ENCODE measurements around the gene ZBTB44. TPM values are rescaled to one million over a fixed set of nuclear protein-coding genes. Genes with fewer than 3 reads are reported as not detected.
"Not testable (repeated sequence)": the region's sequence is repeated elsewhere in the genome, so short reads cannot be mapped to it uniquely, and the experiment has no call there.

Gene ZBTB44
- total RNA-seq, 2 donors from 2014 or later, result 26.1 to 35.5 TPM

DNA sequence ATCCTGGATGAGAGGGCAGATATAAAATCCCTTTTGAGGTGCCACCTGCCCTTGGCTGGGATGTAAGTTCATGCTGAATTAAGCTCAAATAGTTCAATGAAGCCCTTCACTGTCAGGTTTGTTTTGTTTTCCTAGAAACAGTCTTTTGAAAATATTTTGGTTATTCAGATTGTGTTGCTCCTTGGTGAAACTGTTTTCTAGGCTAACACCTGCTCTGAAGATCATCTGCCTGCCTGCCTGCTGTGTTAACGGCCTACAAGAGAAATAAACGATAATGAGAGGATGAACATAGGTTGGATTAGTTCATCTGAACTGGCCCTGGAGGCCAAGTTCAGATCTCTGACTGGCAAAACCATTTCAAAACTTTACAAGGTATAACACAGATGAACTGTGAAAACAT, 67.4 kb downstream of the ZBTB44 start:
- TF ChIP-seq, protein P1, sequence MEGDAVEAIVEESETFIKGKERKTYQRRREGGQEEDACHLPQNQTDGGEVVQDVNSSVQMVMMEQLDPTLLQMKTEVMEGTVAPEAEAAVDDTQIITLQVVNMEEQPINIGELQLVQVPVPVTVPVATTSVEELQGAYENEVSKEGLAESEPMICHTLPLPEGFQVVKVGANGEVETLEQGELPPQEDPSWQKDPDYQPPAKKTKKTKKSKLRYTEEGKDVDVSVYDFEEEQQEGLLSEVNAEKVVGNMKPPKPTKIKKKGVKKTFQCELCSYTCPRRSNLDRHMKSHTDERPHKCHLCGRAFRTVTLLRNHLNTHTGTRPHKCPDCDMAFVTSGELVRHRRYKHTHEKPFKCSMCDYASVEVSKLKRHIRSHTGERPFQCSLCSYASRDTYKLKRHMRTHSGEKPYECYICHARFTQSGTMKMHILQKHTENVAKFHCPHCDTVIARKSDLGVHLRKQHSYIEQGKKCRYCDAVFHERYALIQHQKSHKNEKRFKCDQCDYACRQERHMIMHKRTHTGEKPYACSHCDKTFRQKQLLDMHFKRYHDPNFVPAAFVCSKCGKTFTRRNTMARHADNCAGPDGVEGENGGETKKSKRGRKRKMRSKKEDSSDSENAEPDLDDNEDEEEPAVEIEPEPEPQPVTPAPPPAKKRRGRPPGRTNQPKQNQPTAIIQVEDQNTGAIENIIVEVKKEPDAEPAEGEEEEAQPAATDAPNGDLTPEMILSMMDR (IDR thresholded peaks at IDR 0.05), result no peak
- Histone ChIP-seq H3K4me1 (no peaks in the 10 kb centered on the region), H3K9ac (ENCODE audit: low read depth in 2 of 2, low read length in 2 of 2) (no peak overlapping the region), H3K27ac (no peak overlapping the region), H3K9me3 (no peaks in the 10 kb centered on the region), H3K4me3 (no peak overlapping the region), H3K36me3 (no peaks in the 10 kb centered on the region), H3K27me3 (no peaks in the 10 kb centered on the region)
- intact Hi-C loops (cut with DNase I), result no loop called here
- DNase-seq, result no peak

DNA sequence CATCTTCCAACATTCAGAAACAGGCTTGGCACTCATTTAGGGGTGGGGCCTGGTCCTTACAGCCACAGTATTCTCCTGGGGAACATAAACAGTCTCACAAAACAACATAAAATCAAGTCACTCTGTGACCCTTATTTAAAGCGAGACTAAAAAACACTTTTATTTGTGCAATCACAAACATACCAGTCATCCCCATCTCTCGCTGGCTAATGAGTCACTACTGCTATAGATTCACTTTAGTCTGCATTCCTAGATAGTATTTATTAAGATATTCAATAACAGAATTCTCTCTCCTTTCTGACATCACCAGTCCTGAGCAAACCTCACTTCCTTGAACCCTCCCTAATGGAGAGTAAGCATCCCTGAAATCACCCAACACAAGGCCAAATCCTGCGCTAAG, 68.0 kb downstream of the ZBTB44 start:
- Histone ChIP-seq H3K27ac (no peak overlapping the region), H3K4me1 (no peaks in the 10 kb centered on the region), H3K27me3 (no peaks in the 10 kb centered on the region), H3K4me3 (no peak overlapping the region), H3K9ac (ENCODE audit: low read depth in 2 of 2, low read length in 2 of 2) (no peak overlapping the region), H3K36me3 (no peaks in the 10 kb centered on the region), H3K9me3 (no peaks in the 10 kb centered on the region)
- no peak for DNase-seq
- intact Hi-C loops (cut with DNase I), result no loop called here
- TF ChIP-seq, protein P1 (IDR thresholded peaks at IDR 0.05), result no peak

DNA sequence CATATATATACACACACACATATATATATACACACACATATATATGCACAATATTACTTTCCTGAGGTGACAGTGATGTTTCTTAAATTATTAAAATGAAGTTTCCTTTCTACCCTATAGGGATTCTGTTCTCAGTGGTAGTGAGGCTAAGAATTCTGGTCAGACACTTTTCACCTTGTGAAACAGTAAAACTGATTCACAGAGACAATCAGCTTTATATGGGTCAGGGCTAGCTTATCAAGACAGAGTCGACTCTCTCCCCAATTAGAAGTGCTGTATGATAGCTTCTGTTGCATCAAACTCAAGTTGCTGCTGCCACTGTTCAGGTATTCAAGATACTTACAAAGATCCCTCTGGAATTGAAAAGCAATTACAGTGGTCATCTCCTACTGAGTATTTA, 68.4 kb downstream of the ZBTB44 start:
- TF ChIP-seq, protein P1 (IDR thresholded peaks at IDR 0.05), result no peak
- Histone ChIP-seq H3K36me3 (no peaks in the 10 kb centered on the region), H3K9me3 (no peaks in the 10 kb centered on the region), H3K27ac (no peak overlapping the region), H3K4me1 (no peaks in the 10 kb centered on the region), H3K9ac (ENCODE audit: low read depth in 2 of 2, low read length in 2 of 2) (no peak overlapping the region), H3K27me3 (no peaks in the 10 kb centered on the region), H3K4me3 (no peak overlapping the region)
- intact Hi-C loops (cut with DNase I), result no loop called here
- no peak for DNase-seq

DNA sequence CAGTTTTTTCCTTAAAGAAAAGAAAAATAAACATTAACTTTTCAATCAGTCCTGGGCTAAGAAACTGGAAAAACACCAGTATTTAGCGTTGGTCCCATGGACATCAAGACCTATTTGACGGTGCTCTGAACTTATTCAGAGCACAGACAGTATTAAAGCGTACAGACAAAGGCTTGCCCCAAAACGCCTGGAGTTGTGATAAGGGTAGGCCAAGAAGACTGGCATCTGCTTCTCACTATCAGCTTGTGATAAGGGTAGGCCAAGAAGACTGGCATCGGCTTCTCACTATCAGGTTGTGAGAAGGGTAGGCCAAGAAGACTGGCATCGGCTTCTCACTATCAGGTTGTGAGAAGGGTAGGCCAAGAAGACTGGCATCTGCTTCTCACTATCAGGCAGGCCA, 69.3 kb downstream of the ZBTB44 start:
- H3K36me3 ChIP-seq; H3K9ac ChIP-seq (ENCODE audit: low read depth in 2 of 2, low read length in 2 of 2); DNase-seq; H3K27ac ChIP-seq; H3K4me1 ChIP-seq; intact Hi-C loops (cut with DNase I); H3K9me3 ChIP-seq; H3K4me3 ChIP-seq; H3K27me3 ChIP-seq: not testable (repeated sequence)

- DNase-seq, result no peak
- intact Hi-C loops (cut with DNase I), result no loop called here
- no peaks in the 10 kb centered on the region for H3K36me3 ChIP-seq
- H3K9me3 ChIP-seq, result no peaks in the 10 kb centered on the region
- H3K9ac ChIP-seq (ENCODE audit: low read depth in 2 of 2, low read length in 2 of 2), result no peak overlapping the region
- H3K4me3 ChIP-seq, result no peak overlapping the region
- H3K27me3 ChIP-seq, result no peaks in the 10 kb centered on the region
- no peaks in the 10 kb centered on the region for H3K4me1 ChIP-seq
- TF ChIP-seq, protein P1 (IDR thresholded peaks at IDR 0.05), result no peak
- no peak overlapping the region for H3K27ac ChIP-seq
Measured at GRCh38 chr11:130244848-130245247, 69.9 kb downstream of the ZBTB44 start.

DNA sequence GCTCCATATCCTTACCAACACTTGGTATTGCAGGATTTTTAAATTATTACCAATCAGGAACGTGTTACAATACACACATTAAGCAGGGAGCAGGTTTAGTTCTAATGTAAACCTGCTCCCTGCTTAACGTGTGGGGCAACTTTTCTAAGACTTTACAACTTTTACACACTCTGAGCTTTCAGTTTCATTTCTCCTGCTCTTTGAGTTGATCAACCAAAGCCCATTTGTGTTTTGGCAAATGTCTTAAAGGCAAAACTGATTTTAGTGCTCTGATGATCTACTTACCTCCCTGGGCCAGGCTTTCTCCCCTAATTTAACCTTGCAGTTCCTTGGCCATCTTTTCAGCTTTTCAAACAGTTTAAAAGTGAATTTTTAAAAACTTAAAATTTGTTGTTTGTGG, 70.9 kb downstream of the ZBTB44 start:
- no peak overlapping the region for H3K27ac ChIP-seq
- no peak overlapping the region for H3K9ac ChIP-seq (ENCODE audit: low read depth in 2 of 2, low read length in 2 of 2)
- TF ChIP-seq, protein P1 (IDR thresholded peaks at IDR 0.05), result no peak
- no peaks in the 10 kb centered on the region for H3K27me3 ChIP-seq
- H3K4me1 ChIP-seq, result no peaks in the 10 kb centered on the region
- no peak for DNase-seq
- H3K36me3 ChIP-seq, result no peaks in the 10 kb centered on the region
- intact Hi-C loops (cut with DNase I), result no loop called here
- H3K9me3 ChIP-seq, result no peaks in the 10 kb centered on the region
- H3K4me3 ChIP-seq, result no peak overlapping the region

All from colonic mucosa (tissue), 4 donors.